ENCODE data around the gene TBX3.

DNA sequence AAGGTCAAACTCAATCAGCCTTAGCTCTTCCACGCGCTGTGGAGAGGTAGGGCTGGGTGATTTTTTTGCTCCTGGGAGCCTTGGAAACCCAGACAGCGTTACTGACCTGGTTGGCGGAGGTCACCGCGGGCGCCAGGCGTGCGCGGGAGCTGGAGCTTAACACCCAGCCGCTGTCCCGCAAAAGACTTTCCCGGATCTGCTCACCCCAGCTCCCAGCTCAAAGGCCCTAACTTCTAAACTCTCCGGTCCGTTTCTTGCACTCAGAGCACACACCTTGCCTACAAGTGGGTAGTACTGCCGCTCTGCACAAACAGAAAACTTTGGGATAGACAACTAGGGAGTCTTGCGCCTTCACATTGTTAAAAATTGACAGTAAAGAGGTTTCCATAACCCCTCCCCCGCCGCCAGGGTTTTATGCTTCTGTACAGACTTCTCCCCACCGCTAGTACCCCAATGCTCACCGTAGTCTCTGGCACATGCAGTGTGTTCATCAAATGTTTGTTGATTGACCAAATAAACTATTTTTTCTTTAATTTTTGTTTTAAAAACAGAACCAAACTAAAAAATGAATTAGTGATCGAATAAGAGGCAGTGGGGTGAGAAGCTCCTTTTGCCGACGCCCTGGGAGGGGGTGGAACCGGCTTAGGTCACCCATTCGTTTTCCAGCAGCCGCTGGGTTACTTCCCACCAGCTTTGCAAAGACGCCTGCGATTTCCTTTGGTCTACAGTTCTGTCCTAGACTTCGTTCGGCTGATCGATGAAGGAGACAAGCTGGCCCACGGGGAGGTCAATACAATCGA, 12.7 kb upstream of the TBX3 start:
- TF ChIP-seq RAD21 (IDR thresholded peaks at IDR 0.05) (no peak), CTCF (IDR thresholded peaks at IDR 0.05; ENCODE audit: low read depth, low read length, missing input control) (no peak), JUND (IDR thresholded peaks at IDR 0.05) (no peak), GABPA (IDR thresholded peaks at IDR 0.05 in 1 of 2, conservative IDR thresholded peaks at IDR 0.05 in 1 of 2) (no peak), FOXA1 (IDR thresholded peaks at IDR 0.05) (no peak)
- TF ChIP-seq, protein P1, sequence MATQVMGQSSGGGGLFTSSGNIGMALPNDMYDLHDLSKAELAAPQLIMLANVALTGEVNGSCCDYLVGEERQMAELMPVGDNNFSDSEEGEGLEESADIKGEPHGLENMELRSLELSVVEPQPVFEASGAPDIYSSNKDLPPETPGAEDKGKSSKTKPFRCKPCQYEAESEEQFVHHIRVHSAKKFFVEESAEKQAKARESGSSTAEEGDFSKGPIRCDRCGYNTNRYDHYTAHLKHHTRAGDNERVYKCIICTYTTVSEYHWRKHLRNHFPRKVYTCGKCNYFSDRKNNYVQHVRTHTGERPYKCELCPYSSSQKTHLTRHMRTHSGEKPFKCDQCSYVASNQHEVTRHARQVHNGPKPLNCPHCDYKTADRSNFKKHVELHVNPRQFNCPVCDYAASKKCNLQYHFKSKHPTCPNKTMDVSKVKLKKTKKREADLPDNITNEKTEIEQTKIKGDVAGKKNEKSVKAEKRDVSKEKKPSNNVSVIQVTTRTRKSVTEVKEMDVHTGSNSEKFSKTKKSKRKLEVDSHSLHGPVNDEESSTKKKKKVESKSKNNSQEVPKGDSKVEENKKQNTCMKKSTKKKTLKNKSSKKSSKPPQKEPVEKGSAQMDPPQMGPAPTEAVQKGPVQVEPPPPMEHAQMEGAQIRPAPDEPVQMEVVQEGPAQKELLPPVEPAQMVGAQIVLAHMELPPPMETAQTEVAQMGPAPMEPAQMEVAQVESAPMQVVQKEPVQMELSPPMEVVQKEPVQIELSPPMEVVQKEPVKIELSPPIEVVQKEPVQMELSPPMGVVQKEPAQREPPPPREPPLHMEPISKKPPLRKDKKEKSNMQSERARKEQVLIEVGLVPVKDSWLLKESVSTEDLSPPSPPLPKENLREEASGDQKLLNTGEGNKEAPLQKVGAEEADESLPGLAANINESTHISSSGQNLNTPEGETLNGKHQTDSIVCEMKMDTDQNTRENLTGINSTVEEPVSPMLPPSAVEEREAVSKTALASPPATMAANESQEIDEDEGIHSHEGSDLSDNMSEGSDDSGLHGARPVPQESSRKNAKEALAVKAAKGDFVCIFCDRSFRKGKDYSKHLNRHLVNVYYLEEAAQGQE (IDR thresholded peaks at IDR 0.05), result no peak

All from liver (tissue), 3 donors.